Karpas-422 (cell line): ENCODE measurements around the gene C5orf58. TPM values are rescaled to one million over a fixed set of nuclear protein-coding genes. Genes with fewer than 3 reads are reported as not detected.
A peak's percentile ranks its signal among the peaks of the same experiment; 100 is the strongest.

Source experiments
- DNase-seq: peaks from one replicate; pipeline ENCODE4 v3.0.0-alpha.2; 2015
- H2AFZ ChIP-seq: fragments of 200-600 bp; sonication (generic); 2 replicates; pipeline ENCODE4 v1.6.1; 2014; ENCODE audit warnings: antibody characterized with exemption, low read length, mixed read lengths
- H3K27ac ChIP-seq: fragments of 200-600 bp; sonication (generic); 2 replicates; pipeline ENCODE4 v1.5.1; 2014; ENCODE audit warnings: mild to moderate bottlenecking, low read length, moderate library complexity
- H3K27me3 ChIP-seq: fragments of 200-600 bp; sonication (generic); 2 replicates; pipeline ENCODE4 v1.6.1; 2014; ENCODE audit warnings: low read length, mixed read lengths
- H3K36me3 ChIP-seq: fragments of 200-600 bp; sonication (generic); 2 replicates; pipeline ENCODE4 v1.6.1; 2014; ENCODE audit warnings: low read length, mixed read lengths; ENCODE audit not compliant: insufficient read depth
- H3K4me1 ChIP-seq: fragments of 200-600 bp; sonication (generic); 2 replicates; pipeline ENCODE4 v1.6.1; 2014; ENCODE audit warnings: mild to moderate bottlenecking, low read length, mixed read lengths
- H3K4me2 ChIP-seq: fragments of 200-600 bp; sonication (generic); 2 replicates; pipeline ENCODE4 v1.6.1; 2014; ENCODE audit warnings: low read length, low read depth, mild to moderate bottlenecking; ENCODE audit not compliant: poor library complexity, severe bottlenecking
- H3K4me3 ChIP-seq: fragments of 200-600 bp; sonication (generic); 2 replicates; pipeline ENCODE4 v1.5.1; 2014; ENCODE audit warnings: mild to moderate bottlenecking, antibody characterized with exemption, low read length, mixed read lengths
- H3K79me2 ChIP-seq: fragments of 200-600 bp; sonication (generic); 2 replicates; pipeline ENCODE4 v1.6.1; 2014; ENCODE audit warnings: mild to moderate bottlenecking, low read length, mixed read lengths
- H3K9ac ChIP-seq: fragments of 200-600 bp; sonication (generic); 2 replicates; pipeline ENCODE4 v1.6.0; 2014; ENCODE audit warnings: low read length
- H3K9me2 ChIP-seq: fragments of 200-600 bp; sonication (generic), shearing (Covaris generic); replicated peaks from 2 replicates; pipeline ENCODE4 v1.6.0; 2014; ENCODE audit warnings: mild to moderate bottlenecking, low read length, moderate library complexity; ENCODE audit not compliant: insufficient read depth
- H3K9me3 ChIP-seq: fragments of 300-700, 200-600 bp; sonication (generic); 2 replicates; pipeline ENCODE4 v1.6.1; 2014; ENCODE audit warnings: low read length, mixed read lengths
- H4K20me1 ChIP-seq: fragments of 200-600 bp; sonication (generic); 2 replicates; pipeline ENCODE4 v1.6.1; 2014; ENCODE audit warnings: mild to moderate bottlenecking, antibody characterized with exemption, low read length, low read depth; ENCODE audit not compliant: insufficient read depth
- total RNA-seq: library from RNA; depleted of rRNA; stranded (reverse); fragments of >200 nt; shearing (Covaris generic); gene quantifications from 2 replicates; pipeline ENCODE4 v1.2.3, GENCODE V29; 2014; ENCODE audit warnings: low replicate concordance

C5orf58 gene
- total RNA-seq, 1 experiment from 2014 or later: not detected

GRCh38 chr5:170285181-170285580 is 52.4 kb downstream of the C5orf58 start:
- Histone ChIP-seq H3K4me3 (no peak overlapping the region), H3K36me3 (no peaks in the 10 kb centered on the region), H3K27ac (no peak overlapping the region), H3K4me2 (no peak overlapping the region), H3K79me2 (no peaks in the 10 kb centered on the region), H3K9me2 (no peaks in the 10 kb centered on the region), H2AFZ (no peak overlapping the region), H3K27me3 (0 out of 2 replicates have a peak, but pooled peaks cover 5% of the 10 kb centered on the region), H3K9me3 (no peaks in the 10 kb centered on the region), H4K20me1 (no peaks in the 10 kb centered on the region; the same call in 1 of the 2 replicates), H3K9ac (no peak overlapping the region), H3K4me1 (peaks cover 24% of the 10 kb centered on the region)
- no peak for DNase-seq

GRCh38 chr5:170286386-170286925 is 53.7 kb downstream of the C5orf58 start:
- Histone ChIP-seq H3K9me2 (no peaks in the 10 kb centered on the region), H3K4me1 (peaks cover 24% of the 10 kb centered on the region), H3K9me3 (no peaks in the 10 kb centered on the region), H4K20me1 (no peaks in the 10 kb centered on the region; the same call in 1 of the 2 replicates), H3K4me3 (0 out of 2 replicates have a peak overlapping the region, but pooled peaks have one; percentile 13), H2AFZ (no peak overlapping the region), H3K27ac (no peak overlapping the region), H3K27me3 (0 out of 2 replicates have a peak, but pooled peaks cover 5% of the 10 kb centered on the region), H3K79me2 (no peaks in the 10 kb centered on the region), H3K4me2 (peak overlapping the region; percentile 46), H3K9ac (no peak overlapping the region), H3K36me3 (no peaks in the 10 kb centered on the region)
- DNase-seq: peak; percentile 82

GRCh38 chr5:170287532-170287931 is 54.7 kb downstream of the C5orf58 start:
- peaks cover 25% of the 10 kb centered on the region for H3K4me1 ChIP-seq
- H3K9ac ChIP-seq: no peak overlapping the region
- no peaks in the 10 kb centered on the region for H3K79me2 ChIP-seq
- H2AFZ ChIP-seq: no peak overlapping the region
- no peak overlapping the region for H3K4me3 ChIP-seq
- no peaks in the 10 kb centered on the region; the same call in 1 of the 2 replicates for H4K20me1 ChIP-seq
- 0 out of 2 replicates have a peak, but pooled peaks cover 5% of the 10 kb centered on the region for H3K27me3 ChIP-seq
- no peak overlapping the region for H3K4me2 ChIP-seq
- no peak overlapping the region for H3K27ac ChIP-seq
- H3K9me2 ChIP-seq: no peaks in the 10 kb centered on the region
- DNase-seq: no peak
- no peaks in the 10 kb centered on the region for H3K9me3 ChIP-seq
- H3K36me3 ChIP-seq: no peaks in the 10 kb centered on the region

- peaks cover 31% of the 10 kb centered on the region for H3K4me1 ChIP-seq
Observed at GRCh38 chr5:170288151-170288550, 55.4 kb downstream of the C5orf58 start.

GRCh38 chr5:170288551-170288950 is 55.8 kb downstream of the C5orf58 start:
- no peak overlapping the region for H2AFZ ChIP-seq
- no peaks in the 10 kb centered on the region for H3K36me3 ChIP-seq
- no peaks in the 10 kb centered on the region for H3K9me2 ChIP-seq
- no peaks in the 10 kb centered on the region for H3K9me3 ChIP-seq
- H3K79me2 ChIP-seq: no peaks in the 10 kb centered on the region
- 0 out of 2 replicates have a peak, but pooled peaks cover 5% of the 10 kb centered on the region for H3K27me3 ChIP-seq
- no peak for DNase-seq
- no peak overlapping the region for H3K27ac ChIP-seq
- H3K9ac ChIP-seq: no peak overlapping the region
- no peak overlapping the region for H3K4me2 ChIP-seq
- H4K20me1 ChIP-seq: no peaks in the 10 kb centered on the region; the same call in 1 of the 2 replicates
- H3K4me1 ChIP-seq: peaks cover 35% of the 10 kb centered on the region
- no peak overlapping the region for H3K4me3 ChIP-seq

More at GRCh38 chr5:170288151-170288550, 55.4 kb downstream of the C5orf58 start:
- Histone ChIP-seq H3K4me3 (no peak overlapping the region), H3K27ac (no peak overlapping the region), H3K27me3 (0 out of 2 replicates have a peak, but pooled peaks cover 5% of the 10 kb centered on the region), H3K9me2 (no peaks in the 10 kb centered on the region), H3K9me3 (no peaks in the 10 kb centered on the region), H2AFZ (no peak overlapping the region), H3K79me2 (no peaks in the 10 kb centered on the region), H3K36me3 (no peaks in the 10 kb centered on the region), H4K20me1 (no peaks in the 10 kb centered on the region; the same call in 1 of the 2 replicates), H3K4me2 (no peak overlapping the region), H3K9ac (no peak overlapping the region)
- no peak for DNase-seq

GRCh38 chr5:170289121-170289520 is 56.3 kb downstream of the C5orf58 start:
- no peaks in the 10 kb centered on the region for H3K9me3 ChIP-seq
- H3K27me3 ChIP-seq: 0 out of 2 replicates have a peak, but pooled peaks cover 1% of the 10 kb centered on the region
- H3K4me1 ChIP-seq: peaks cover 40% of the 10 kb centered on the region
- no peak overlapping the region for H3K4me3 ChIP-seq
- no peaks in the 10 kb centered on the region for H3K79me2 ChIP-seq
- H3K4me2 ChIP-seq: no peak overlapping the region
- H3K9me2 ChIP-seq: no peaks in the 10 kb centered on the region
- DNase-seq: no peak
- no peaks in the 10 kb centered on the region; the same call in 1 of the 2 replicates for H4K20me1 ChIP-seq
- no peak overlapping the region for H3K9ac ChIP-seq
- no peak overlapping the region for H3K27ac ChIP-seq
- H3K36me3 ChIP-seq: no peaks in the 10 kb centered on the region
- H2AFZ ChIP-seq: no peak overlapping the region

- Histone ChIP-seq H3K4me2 (no peak overlapping the region), H3K9me2 (no peaks in the 10 kb centered on the region), H2AFZ (no peak overlapping the region), H3K27me3 (no peaks in the 10 kb centered on the region), H3K4me1 (peaks cover 40% of the 10 kb centered on the region), H3K9me3 (no peaks in the 10 kb centered on the region), H3K36me3 (no peaks in the 10 kb centered on the region), H4K20me1 (no peaks in the 10 kb centered on the region; the same call in 1 of the 2 replicates), H3K4me3 (no peak overlapping the region), H3K9ac (no peak overlapping the region), H3K27ac (no peak overlapping the region), H3K79me2 (no peaks in the 10 kb centered on the region)
- DNase-seq: no peak
Observed at GRCh38 chr5:170289764-170290163, 57.0 kb downstream of the C5orf58 start.

- H2AFZ ChIP-seq: no peak overlapping the region
- H3K9ac ChIP-seq: no peak overlapping the region
- DNase-seq: no peak
- H3K27me3 ChIP-seq: no peaks in the 10 kb centered on the region
- no peaks in the 10 kb centered on the region for H3K36me3 ChIP-seq
- H3K9me3 ChIP-seq: no peaks in the 10 kb centered on the region
- peaks cover 35% of the 10 kb centered on the region for H3K4me1 ChIP-seq
- no peak overlapping the region for H3K4me3 ChIP-seq
- H3K27ac ChIP-seq: no peak overlapping the region
- H3K4me2 ChIP-seq: no peak overlapping the region
- H3K9me2 ChIP-seq: no peaks in the 10 kb centered on the region
- no peaks in the 10 kb centered on the region; the same call in 1 of the 2 replicates for H4K20me1 ChIP-seq
- no peaks in the 10 kb centered on the region for H3K79me2 ChIP-seq
Observed at GRCh38 chr5:170290498-170290897, 57.7 kb downstream of the C5orf58 start.
